HG03571 (cell line): Measurements from ENCODE around the gene AQP5.
A peak's percentile ranks its signal among the peaks of the same experiment; 100 is the strongest.

Source experiments
- ATAC-seq: cut with Tn5 transposase; IDR thresholded peaks from one replicate; pipeline ENCODE4 v1.9.1; 2021; ENCODE audit not compliant: unreplicated experiment

Gene AQP5

DNA sequence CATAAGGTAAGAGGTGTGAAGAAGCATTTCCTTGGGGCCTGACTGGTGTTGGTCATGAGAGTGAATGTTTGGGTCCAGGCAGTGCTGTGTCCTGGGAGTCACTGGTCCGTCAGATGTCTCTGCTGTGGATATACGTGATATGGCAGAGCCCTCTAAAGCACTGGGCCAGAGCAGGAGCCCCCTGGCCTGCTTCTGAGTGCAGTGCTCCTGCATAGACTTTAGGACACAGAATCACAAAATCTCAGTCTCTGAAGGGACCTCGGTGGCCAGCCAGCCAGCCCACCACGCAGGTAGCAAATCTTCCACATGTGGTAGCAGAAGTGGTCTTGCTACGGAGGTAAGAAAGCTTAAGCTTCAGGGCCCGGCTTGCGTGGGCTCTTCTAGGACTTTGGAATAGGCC lies 29.6 kb upstream of the AQP5 start:
- no peak for ATAC-seq

GRCh38 chr12:49932533-49933130 lies 29.0 kb upstream of the AQP5 start:
- no peak for ATAC-seq

DNA sequence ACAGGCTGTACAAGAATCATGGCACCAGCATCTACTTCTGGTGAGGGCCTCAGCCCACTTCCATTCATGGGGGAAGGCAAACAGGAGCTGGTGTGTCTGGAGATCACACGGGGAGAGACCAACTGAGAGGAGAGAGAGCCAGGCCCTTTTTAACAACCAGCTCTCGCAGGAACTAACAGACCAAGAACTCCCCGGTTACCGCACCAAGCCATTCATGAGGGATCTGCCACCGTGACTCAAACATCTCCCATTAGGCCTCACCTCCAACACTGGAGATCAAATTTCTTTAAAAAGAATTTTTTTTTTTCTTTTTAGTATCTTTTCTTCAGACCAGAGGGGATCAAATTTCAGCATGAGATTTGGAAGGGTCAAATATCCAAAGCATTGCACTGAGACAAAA lies 27.9 kb upstream of the AQP5 start:
- no peak for ATAC-seq

- ATAC-seq: no peak
These were observed 27.2 kb upstream of the AQP5 start for GRCh38 chr12:49934505-49934904.

GRCh38 chr12:49936925-49937324 lies 24.7 kb upstream of the AQP5 start:
- no peak for ATAC-seq

DNA sequence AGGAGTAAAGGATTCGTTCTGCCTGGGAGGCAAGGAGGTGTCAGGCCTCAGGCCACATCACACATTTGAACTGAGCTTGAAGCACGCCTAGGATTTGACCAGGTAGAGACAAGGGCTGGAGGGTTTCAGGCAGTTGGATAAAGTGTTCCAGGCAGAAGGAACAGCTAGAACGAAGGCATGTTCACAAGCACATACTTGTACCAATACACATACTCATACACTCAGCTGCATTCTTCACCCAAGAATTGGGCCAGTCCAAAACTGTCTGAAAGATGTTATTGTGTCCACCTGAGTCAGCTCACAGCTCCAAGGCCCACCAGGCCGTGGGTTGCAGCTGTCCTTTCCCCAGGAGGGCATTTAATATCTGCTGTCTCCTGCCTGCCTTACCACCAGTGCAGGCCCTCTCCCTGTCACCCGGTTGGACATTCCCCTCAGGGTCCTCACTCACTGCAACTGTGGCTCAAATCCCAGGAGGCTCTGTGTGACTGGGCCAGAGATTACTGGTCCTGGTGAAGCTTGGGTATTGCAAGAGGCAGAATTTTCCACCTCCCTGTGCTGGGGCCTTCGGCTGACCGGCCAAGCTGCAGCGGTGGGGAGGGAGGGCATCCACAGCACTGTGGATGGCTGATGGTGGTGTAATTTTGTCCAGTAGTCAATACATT lies 23.9 kb upstream of the AQP5 start:
- ATAC-seq: no peak

DNA sequence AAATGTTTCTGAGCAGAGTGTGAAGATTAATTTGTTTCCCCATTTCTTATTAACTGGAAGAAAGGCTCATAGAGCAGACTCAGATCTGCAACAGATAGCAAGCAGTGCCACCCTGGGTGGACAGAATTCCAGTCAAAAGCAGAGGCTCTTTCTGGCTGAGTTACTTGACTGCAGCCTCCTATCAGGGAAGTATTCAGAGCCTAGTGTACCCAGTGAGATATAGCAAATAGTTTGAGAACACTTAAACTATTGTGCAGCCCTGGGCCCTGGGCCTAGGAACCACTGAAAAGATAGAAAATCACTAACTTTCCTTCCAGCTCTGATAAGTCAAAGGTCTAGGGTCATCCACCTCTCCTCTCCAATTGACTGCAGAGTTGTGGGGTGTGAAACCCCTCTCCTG lies 22.4 kb upstream of the AQP5 start:
- no peak for ATAC-seq

DNA sequence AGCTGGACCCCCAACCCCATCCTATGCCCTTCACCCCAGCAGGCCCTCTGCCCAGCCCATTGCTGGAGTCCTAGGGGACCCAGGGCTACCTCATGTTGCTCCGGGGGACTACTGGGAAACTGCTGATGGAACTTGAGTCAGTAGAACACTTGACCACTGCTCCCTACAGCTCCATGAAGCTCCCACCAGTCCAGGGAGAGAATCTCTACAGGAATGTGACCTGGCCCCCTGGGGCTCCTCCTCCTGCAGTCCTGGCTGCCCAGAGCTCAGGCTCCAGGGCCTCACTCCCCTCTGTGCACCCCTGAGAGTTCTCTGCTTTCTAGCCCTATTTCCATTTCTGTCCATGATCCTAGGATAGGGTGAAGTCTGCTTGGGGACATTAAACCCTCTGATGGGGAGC lies 22.0 kb upstream of the AQP5 start:
- no peak for ATAC-seq

- no peak for ATAC-seq
These were observed 19.8 kb upstream of the AQP5 start for GRCh38 chr12:49941556-49942511.

DNA sequence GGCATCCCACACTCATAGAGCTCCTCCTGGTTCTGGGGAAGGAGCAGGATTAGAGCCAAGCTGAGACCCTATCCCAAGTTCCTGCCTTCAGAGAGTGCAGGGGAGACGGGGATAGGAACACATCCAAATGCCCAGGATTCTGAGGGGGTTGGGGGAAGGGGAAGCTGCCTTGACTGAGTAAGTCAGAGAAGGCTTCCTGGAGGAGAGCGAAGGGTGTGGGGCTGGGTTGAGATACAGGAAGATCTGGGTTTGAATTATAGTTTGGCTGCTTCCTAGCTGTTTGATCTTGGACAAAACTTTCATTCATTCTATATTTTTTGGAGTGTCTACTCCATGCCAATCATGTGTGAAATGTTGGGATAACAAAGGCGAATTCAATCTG lies 19.2 kb upstream of the AQP5 start:
- ATAC-seq: no peak

DNA sequence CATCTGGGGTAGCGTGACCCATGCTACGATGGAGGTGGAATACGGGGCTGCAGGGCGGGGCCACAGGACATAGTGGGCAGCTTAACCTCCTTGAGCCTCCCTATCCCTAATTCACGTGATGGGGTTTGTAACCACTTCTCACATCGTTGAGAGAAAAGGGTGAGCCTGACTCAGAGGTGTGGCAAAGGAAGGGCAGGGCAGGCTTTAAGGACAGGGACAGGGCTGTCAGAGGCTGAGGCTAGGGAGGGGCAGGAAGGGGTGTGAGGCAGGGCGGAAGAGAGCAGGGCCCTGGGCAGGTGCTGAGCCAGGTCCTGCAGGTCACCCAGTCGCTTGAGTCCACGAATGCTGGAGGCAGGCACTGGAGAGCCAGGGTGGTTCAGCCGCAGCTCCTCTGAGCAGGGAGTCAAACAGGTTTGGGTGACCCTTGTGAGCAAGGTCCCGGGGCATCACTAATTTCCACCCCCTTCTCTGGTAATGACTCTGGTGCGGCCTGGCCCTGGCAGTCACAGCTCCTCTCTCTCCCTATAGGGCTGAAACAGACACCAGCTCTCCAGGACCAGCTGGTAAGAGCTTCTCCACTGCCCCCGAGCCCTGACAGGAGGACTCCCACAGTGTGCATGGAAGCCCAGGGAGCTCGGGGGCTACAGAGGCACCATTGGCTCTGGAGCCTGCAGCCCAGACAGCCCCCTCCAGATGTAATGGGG lies 18.6 kb upstream of the AQP5 start:
- no peak for ATAC-seq

DNA sequence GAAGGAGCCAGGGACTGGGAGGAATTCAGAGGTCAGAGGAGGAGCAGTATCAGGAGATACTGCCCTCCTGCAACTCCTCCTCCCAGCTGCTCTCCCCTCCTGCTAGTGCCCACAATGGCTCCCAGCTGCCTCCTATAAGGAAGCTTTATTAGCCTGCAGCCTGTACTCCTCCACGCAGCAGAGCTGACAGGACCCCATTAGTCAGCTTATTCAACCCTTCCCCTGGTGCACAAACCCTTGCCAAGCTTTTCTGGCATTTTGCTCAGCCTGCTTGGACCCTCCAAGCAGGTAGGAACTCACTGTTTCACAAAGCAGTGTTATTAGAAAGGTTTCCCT lies 18.1 kb upstream of the AQP5 start:
- no peak for ATAC-seq

DNA sequence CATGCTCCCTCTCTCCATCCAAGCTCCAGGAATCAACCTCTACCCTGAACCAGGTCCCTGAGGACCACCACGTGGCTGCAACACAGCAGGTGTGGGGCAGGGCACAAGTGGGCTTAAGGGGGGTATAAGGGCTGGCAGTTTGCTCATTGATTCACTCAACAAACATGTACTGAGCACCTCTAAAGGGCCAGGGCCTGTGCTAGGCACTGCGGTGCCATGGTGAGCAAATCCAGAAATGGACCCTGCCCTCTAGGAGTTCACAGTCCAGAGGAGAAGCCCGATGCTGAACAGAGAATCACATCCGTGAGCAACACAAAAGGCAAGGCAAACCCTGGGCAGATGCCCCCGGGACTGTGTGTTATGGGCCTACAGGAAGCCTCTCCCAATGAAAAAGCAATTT lies 17.6 kb upstream of the AQP5 start:
- no peak for ATAC-seq

DNA sequence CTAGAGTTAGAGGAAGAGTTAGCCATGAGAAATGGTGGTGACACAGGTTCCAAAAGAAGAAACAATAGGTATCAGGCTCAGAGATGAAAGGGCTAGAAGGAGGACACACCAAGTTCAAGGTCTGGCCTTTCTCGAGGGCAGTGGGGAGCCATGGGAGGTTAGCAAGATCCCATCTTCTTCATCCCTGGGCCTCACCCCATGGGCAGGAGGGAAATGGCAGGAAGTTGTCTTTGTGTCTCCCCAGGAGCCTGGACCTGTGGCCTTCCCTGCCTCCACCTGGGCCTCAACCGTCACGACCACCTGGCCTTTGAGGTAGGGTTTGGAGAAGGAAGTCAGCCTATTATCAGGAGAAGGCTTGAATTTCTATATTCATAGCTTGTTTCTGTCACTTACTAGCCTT lies 17.0 kb upstream of the AQP5 start:
- ATAC-seq: no peak

- peak; percentile 59 for ATAC-seq
These were observed 16.1 kb upstream of the AQP5 start for GRCh38 chr12:49945394-49946080.

DNA sequence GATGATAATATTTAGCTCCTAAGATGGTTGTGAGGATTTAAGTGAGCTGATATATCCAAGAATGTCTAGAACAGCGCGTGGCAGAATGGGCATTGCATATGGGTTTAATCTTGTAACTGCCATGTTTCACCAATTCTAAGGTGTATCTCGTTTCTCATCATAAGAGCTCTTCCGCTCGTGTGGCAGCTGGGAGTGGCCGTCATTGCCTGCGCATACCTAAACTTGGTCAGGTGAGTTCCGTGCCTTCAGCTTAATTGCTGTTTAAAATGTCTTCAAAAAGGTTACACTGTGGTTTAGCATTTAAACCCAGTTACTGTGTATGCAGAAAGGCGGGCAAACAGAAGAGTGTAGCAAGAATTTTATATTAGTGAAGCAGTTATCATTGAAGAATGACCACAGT lies 15.6 kb upstream of the AQP5 start:
- ATAC-seq: no peak

GRCh38 chr12:49946497-49946896 lies 15.2 kb upstream of the AQP5 start:
- no peak for ATAC-seq

DNA sequence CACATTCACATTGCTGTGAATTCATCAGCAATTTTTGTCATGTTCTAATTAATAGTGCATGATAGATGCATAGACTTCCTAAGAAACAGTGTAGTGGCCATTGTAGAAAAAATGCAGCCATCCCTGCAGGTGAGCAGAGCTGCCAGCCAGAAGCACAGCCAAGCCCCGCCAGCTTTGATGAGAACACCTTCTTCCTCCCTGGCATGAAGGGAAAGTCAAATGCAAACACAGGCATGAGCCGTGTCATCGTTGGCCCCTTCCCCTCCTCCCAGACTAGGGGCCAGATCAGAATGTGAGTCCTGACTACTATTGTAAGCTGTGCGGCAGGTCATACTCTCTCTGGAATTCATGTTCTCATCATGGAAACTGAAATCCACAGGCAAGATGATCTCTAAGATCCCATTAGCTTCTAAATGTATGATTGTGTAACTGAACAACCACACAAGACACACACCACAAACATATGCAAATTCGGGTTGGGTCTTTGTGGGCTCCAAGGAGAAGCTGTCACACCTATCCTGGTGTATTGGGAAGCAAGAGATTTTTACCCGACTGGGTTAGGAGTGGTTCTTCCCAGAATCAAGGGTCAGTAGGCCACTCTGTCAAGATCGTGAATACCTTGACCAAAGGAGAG lies 14.0 kb upstream of the AQP5 start:
- no peak for ATAC-seq

- ATAC-seq: no peak
These were observed 12.5 kb upstream of the AQP5 start for GRCh38 chr12:49948866-49949845.
